ENCODE measurements around the gene ELMO1. TPM values are rescaled to one million over a fixed set of nuclear protein-coding genes. Genes with fewer than 3 reads are reported as not detected.

ELMO1 gene
- total and polyA plus RNA-seq, 9 donors: 8.9 to 48.9 (median 28.0) TPM

GRCh38 chr7:37349979-37350590, 98.6 kb downstream of the ELMO1 start:
- H3K4me1 ChIP-seq (ENCODE audit: insufficient read depth): peaks cover 7% of the 10 kb centered on the region
- H3K27me3 ChIP-seq: no peaks in the 10 kb centered on the region
- no peaks in the 10 kb centered on the region for H3K36me3 ChIP-seq
- no peak for TF ChIP-seq POLR2A (IDR thresholded peaks at IDR 0.05)
- TF ChIP-seq EP300 (IDR thresholded peaks at IDR 0.05): no peak
- TF ChIP-seq CTCF (IDR thresholded peaks at IDR 0.05): no peak
- no peak for DNase-seq
- no peak overlapping the region for H3K27ac ChIP-seq
- no peak overlapping the region for H3K4me3 ChIP-seq
- H3K9me3 ChIP-seq: no peaks in the 10 kb centered on the region
- intact Hi-C loops (cut with DNase I): no loop called here
- WGBS, 3 donors: 92 to 95% (median 93%) methylated on average over 8 of the region's 8 CpGs

GRCh38 chr7:37348982-37349381, 99.7 kb downstream of the ELMO1 start:
- no peaks in the 10 kb centered on the region for H3K9me3 ChIP-seq
- no peak for TF ChIP-seq EP300 (IDR thresholded peaks at IDR 0.05)
- TF ChIP-seq POLR2A (IDR thresholded peaks at IDR 0.05): no peak
- TF ChIP-seq CTCF (IDR thresholded peaks at IDR 0.05): no peak
- intact Hi-C loops (cut with DNase I): no loop called here

GRCh38 chr7:37346761-37347160, 101.9 kb downstream of the ELMO1 start:
- H3K9me3 ChIP-seq: no peaks in the 10 kb centered on the region
- no peaks in the 10 kb centered on the region for H3K36me3 ChIP-seq
- intact Hi-C loops (cut with DNase I): no loop called here
- no peak for DNase-seq
- 74 to 80% (median 79%) methylated on average over 3 of the region's 3 CpGs for WGBS, 3 donors
- no peak overlapping the region for H3K27ac ChIP-seq
- TF ChIP-seq POLR2A (IDR thresholded peaks at IDR 0.05) (no peak), CTCF (IDR thresholded peaks at IDR 0.05) (no peak), EP300 (IDR thresholded peaks at IDR 0.05) (no peak)
- H3K4me1 ChIP-seq (ENCODE audit: insufficient read depth): peaks cover 2% of the 10 kb centered on the region
- no peaks in the 10 kb centered on the region for H3K27me3 ChIP-seq
- H3K4me3 ChIP-seq: no peak overlapping the region

More at GRCh38 chr7:37348982-37349381, 99.7 kb downstream of the ELMO1 start:
- no peak for DNase-seq
- no peaks in the 10 kb centered on the region for H3K36me3 ChIP-seq
- H3K27me3 ChIP-seq: no peaks in the 10 kb centered on the region
- H3K27ac ChIP-seq: no peak overlapping the region
- 67 to 83% (median 75%) methylated on average over 4 of the region's 4 CpGs for WGBS, 3 donors
- H3K4me1 ChIP-seq (ENCODE audit: insufficient read depth): peaks cover 2% of the 10 kb centered on the region
- H3K4me3 ChIP-seq: no peak overlapping the region

- WGBS, 3 donors: 53 to 69% (median 63%) methylated on average over 9 of the region's 9 CpGs
- H3K27ac ChIP-seq: no peak overlapping the region
Observed at GRCh38 chr7:37344886-37345579, 103.6 kb downstream of the ELMO1 start.

More at GRCh38 chr7:37344886-37345579, 103.6 kb downstream of the ELMO1 start:
- Histone ChIP-seq H3K4me3 (no peak overlapping the region), H3K9me3 (no peaks in the 10 kb centered on the region), H3K36me3 (no peaks in the 10 kb centered on the region), H3K27me3 (no peaks in the 10 kb centered on the region), H3K4me1 (ENCODE audit: insufficient read depth) (peaks cover 2% of the 10 kb centered on the region)
- TF ChIP-seq POLR2A (IDR thresholded peaks at IDR 0.05): no peak
- no peak for TF ChIP-seq EP300 (IDR thresholded peaks at IDR 0.05)
- no peak for TF ChIP-seq CTCF (IDR thresholded peaks at IDR 0.05)
- intact Hi-C loops (cut with DNase I): no loop called here
- no peak for DNase-seq

Data from ovary (tissue), 9 donors.